GM21619 (cell line): ENCODE measurements around the gene CSTPP1.
"Not testable (repeated sequence)": the region's sequence is repeated elsewhere in the genome, so short reads cannot be mapped to it uniquely, and the experiment has no call there.

Source experiments
- ATAC-seq: cut with Tn5 transposase; IDR thresholded peaks from one replicate; pipeline ENCODE4 v1.9.1; 2021; ENCODE audit not compliant: unreplicated experiment

CSTPP1 gene

DNA sequence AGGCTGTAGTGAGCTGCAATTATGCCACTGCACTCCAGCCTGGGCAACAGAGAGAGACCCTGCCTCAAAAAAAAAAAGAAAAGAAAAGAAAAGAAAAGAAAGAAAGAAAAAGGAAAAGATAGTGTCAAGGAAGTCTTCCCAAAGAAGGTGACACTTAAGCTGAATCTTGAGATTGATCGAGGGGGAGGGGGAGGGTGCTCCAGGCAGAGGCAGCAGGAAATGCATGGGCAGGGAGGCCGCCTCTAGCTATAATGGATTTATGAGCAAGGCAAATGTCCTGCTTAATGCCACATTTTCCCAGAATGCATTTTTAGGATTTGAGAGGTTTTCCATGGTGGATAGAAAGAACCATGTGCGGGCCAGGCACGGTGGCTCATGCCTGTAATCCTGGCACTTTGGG, 264.5 kb downstream of the CSTPP1 start:
- ATAC-seq, result no peak

DNA sequence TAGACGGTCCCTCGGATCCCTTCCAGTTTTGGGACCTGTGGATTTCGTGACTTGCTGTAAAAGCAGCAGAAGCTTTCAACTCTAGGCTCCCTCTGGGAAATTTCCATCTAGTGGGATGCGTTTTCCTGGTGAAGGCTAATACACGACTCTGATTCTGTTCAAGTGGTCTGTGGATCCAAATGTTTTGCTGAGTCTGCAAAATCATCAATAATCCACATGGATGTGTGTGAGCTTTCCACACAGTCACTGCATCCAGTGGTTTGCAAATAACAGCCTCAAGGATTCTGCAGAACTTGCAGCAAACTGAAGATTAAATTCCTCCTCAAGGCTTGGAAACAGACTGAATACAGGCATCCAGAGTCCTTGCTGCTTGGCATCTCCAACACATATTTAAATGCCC, 266.0 kb downstream of the CSTPP1 start:
- no peak for ATAC-seq

GRCh38 chr11:47204637-47204989, 268.1 kb downstream of the CSTPP1 start:
- no peak for ATAC-seq

- ATAC-seq, result not testable (repeated sequence)
These were observed 270.0 kb downstream of the CSTPP1 start for GRCh38 chr11:47206577-47206976.

DNA sequence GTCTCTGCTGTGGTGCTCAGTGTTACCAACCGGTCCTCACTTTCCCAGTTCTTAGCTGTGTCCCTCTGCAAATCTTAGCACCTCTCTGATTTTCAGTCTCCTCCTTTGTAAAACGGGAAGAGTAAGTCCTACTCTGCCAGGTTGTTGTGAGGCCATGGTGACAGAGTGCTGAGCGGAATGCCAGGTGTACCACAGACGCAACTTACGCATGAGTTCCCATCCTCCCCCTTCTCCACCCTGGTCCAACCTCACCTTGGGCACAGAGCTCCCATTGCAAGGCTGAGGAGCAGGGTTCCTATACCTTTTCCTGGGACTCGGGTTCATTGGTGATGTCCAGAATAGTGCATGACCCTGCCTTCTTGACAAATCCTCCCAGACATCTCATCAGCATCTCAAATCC, 270.9 kb downstream of the CSTPP1 start:
- no peak for ATAC-seq

GRCh38 chr11:47208008-47208552, 271.5 kb downstream of the CSTPP1 start:
- ATAC-seq, result not testable (repeated sequence)

DNA sequence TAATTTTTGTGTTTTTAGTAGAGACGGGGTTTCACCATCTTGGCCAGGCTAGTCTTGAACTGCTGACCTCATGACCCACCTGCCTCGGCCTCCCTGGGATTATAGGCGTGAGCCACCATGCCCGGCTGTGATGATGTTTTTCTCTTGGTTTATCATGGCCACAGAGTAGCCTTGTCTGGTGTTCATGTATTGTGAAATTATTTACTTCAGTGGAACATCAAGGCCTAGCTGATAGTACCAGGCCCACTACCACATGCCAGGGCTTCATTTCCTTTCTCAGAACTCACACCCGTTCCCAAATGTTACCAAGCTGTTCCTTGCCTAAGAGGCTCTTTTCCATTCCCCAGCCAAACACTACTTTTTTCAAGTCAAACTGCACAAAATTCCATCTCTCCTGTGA, 272.1 kb downstream of the CSTPP1 start:
- ATAC-seq, result no peak
